Lung microvascular endothelial cell (primary cell): Measurements from ENCODE around the gene COMT. TPM values are rescaled to one million over a fixed set of nuclear protein-coding genes. Genes with fewer than 3 reads are reported as not detected.
A peak's percentile ranks its signal among the peaks of the same experiment; 100 is the strongest.
"Not testable (repeated sequence)": the region's sequence is repeated elsewhere in the genome, so short reads cannot be mapped to it uniquely, and the experiment has no call there.

Experiments used
- DNase-seq, 2 donors: peaks; one replicate each; pipeline versions ENCODE4 v3.0.0 to v3.0.0-alpha.2; 2010; ENCODE audit warnings: low read depth in 2 of 2
- total RNA-seq: library from RNA; depleted of rRNA; stranded (reverse); fragments of >200 nt; gene quantifications from 2 replicates; pipeline ENCODE4 v1.2.1, GENCODE V29; 2014

COMT gene
- 222 and 628 TPM in 2 replicates for total RNA-seq

- DNase-seq = peak; percentile 66 to 71
Observed at GRCh38 chr22:19941365-19942082, at the start of gene COMT, which contains the start of gene TXNRD2. Gene COMT (plus strand): TSS chr22:19941772. CDS start chr22:19962527, 20,755 bp downstream. Gene TXNRD2 (minus strand): TSS chr22:19941818. CDS start chr22:19941803, 15 bp downstream.

GRCh38 chr22:19892257-19892879, 49.2 kb upstream of the COMT start:
- DNase-seq = peak; percentile 74 to 77

GRCh38 chr22:19892925-19893324, 48.6 kb upstream of the COMT start:
- peak; percentile 32 to 51 for DNase-seq

- DNase-seq = no peak
Observed at GRCh38 chr22:19893363-19893762, 48.2 kb upstream of the COMT start.

- no peak for DNase-seq
Observed at GRCh38 chr22:19895160-19895849, 46.3 kb upstream of the COMT start.

GRCh38 chr22:19896665-19897355, 44.8 kb upstream of the COMT start:
- DNase-seq = peak in 1 of 2 donors; percentile 47

- DNase-seq = no peak
Observed at GRCh38 chr22:19897726-19898125, 43.8 kb upstream of the COMT start.

- DNase-seq = no peak
Observed at GRCh38 chr22:19898145-19898544, 43.4 kb upstream of the COMT start.

GRCh38 chr22:19898831-19899567, 42.6 kb upstream of the COMT start:
- no peak for DNase-seq

GRCh38 chr22:19900707-19901436, 40.7 kb upstream of the COMT start:
- DNase-seq = no peak

GRCh38 chr22:19901577-19902244, 39.9 kb upstream of the COMT start:
- no peak for DNase-seq

GRCh38 chr22:19902245-19902715, 39.3 kb upstream of the COMT start:
- no peak for DNase-seq

- no peak for DNase-seq
Observed at GRCh38 chr22:19903031-19903430, 38.5 kb upstream of the COMT start.

GRCh38 chr22:19903513-19903912, 38.1 kb upstream of the COMT start:
- no peak for DNase-seq

GRCh38 chr22:19904174-19904856, 37.3 kb upstream of the COMT start:
- DNase-seq = no peak

- no peak for DNase-seq
Observed at GRCh38 chr22:19904935-19905334, 36.6 kb upstream of the COMT start.

GRCh38 chr22:19905347-19906276, 36.0 kb upstream of the COMT start:
- no peak for DNase-seq

GRCh38 chr22:19906864-19907263, 34.7 kb upstream of the COMT start:
- DNase-seq = not testable (repeated sequence)
